ENCODE results near the gene ARSB.
"Not testable (repeated sequence)": the region's sequence is repeated elsewhere in the genome, so short reads cannot be mapped to it uniquely, and the experiment has no call there.

ARSB gene

GRCh38 chr5:78922879-78923621, 62.1 kb downstream of the ARSB start:
- DNase-seq (ENCODE audit: low read depth in 1 of 2, low spot score in 1 of 2) = no peak
- in situ Hi-C loops (cut with HindIII; ENCODE audit: low pct_unique_long_range_greater_than_20kb, low sequenced_read_pairs) = no loop called here
- TF ChIP-seq JUND (IDR thresholded peaks at IDR 0.05; ENCODE audit: low read depth) = no peak

GRCh38 chr5:78920604-78921003, 64.5 kb downstream of the ARSB start:
- TF ChIP-seq JUND (IDR thresholded peaks at IDR 0.05; ENCODE audit: low read depth) = no peak
- in situ Hi-C loops (cut with HindIII; ENCODE audit: low pct_unique_long_range_greater_than_20kb, low sequenced_read_pairs) = no loop called here
- peak; percentile 17 to 49 for DNase-seq (ENCODE audit: low read depth in 1 of 2, low spot score in 1 of 2)

GRCh38 chr5:78919796-78920195, 65.3 kb downstream of the ARSB start:
- no peak for DNase-seq (ENCODE audit: low read depth in 1 of 2, low spot score in 1 of 2)
- TF ChIP-seq JUND (IDR thresholded peaks at IDR 0.05; ENCODE audit: low read depth) = no peak
- in situ Hi-C loops (cut with HindIII; ENCODE audit: low pct_unique_long_range_greater_than_20kb, low sequenced_read_pairs) = no loop called here

- TF ChIP-seq JUND (IDR thresholded peaks at IDR 0.05; ENCODE audit: low read depth) = no peak
- in situ Hi-C loops (cut with HindIII; ENCODE audit: low pct_unique_long_range_greater_than_20kb, low sequenced_read_pairs) = no loop called here
- DNase-seq (ENCODE audit: low read depth in 1 of 2, low spot score in 1 of 2) = no peak
Measured at GRCh38 chr5:78916044-78916443, 69.1 kb downstream of the ARSB start.

GRCh38 chr5:78915170-78915569, 69.9 kb downstream of the ARSB start:
- in situ Hi-C loops (cut with HindIII; ENCODE audit: low pct_unique_long_range_greater_than_20kb, low sequenced_read_pairs) = no loop called here
- DNase-seq (ENCODE audit: low read depth in 1 of 2, low spot score in 1 of 2) = no peak
- TF ChIP-seq JUND (IDR thresholded peaks at IDR 0.05; ENCODE audit: low read depth) = no peak

GRCh38 chr5:78912811-78913210, 72.3 kb downstream of the ARSB start:
- no peak for TF ChIP-seq JUND (IDR thresholded peaks at IDR 0.05; ENCODE audit: low read depth)
- in situ Hi-C loops (cut with HindIII; ENCODE audit: low pct_unique_long_range_greater_than_20kb, low sequenced_read_pairs) = no loop called here
- no peak for DNase-seq (ENCODE audit: low read depth in 1 of 2, low spot score in 1 of 2)

GRCh38 chr5:78912085-78912771, 72.9 kb downstream of the ARSB start:
- in situ Hi-C loops (cut with HindIII; ENCODE audit: low pct_unique_long_range_greater_than_20kb, low sequenced_read_pairs) = no loop called here
- peak in 1 of 2 experiments; percentile 6 for DNase-seq (ENCODE audit: low read depth in 1 of 2, low spot score in 1 of 2)
- TF ChIP-seq JUND (IDR thresholded peaks at IDR 0.05; ENCODE audit: low read depth) = no peak

GRCh38 chr5:78909224-78909983, 75.7 kb downstream of the ARSB start:
- in situ Hi-C loops (cut with HindIII; ENCODE audit: low pct_unique_long_range_greater_than_20kb, low sequenced_read_pairs) = not testable (repeated sequence)

GRCh38 chr5:78908173-78909061, 76.7 kb downstream of the ARSB start:
- DNase-seq (ENCODE audit: low read depth in 1 of 2, low spot score in 1 of 2) = no peak
- no peak for TF ChIP-seq JUND (IDR thresholded peaks at IDR 0.05; ENCODE audit: low read depth)
- in situ Hi-C loops (cut with HindIII; ENCODE audit: low pct_unique_long_range_greater_than_20kb, low sequenced_read_pairs) = no loop called here

More at GRCh38 chr5:78909224-78909983, 75.7 kb downstream of the ARSB start:
- not testable (repeated sequence) for DNase-seq (ENCODE audit: low read depth in 1 of 2, low spot score in 1 of 2)

GRCh38 chr5:78907255-78907891, 77.7 kb downstream of the ARSB start:
- no peak for TF ChIP-seq JUND (IDR thresholded peaks at IDR 0.05; ENCODE audit: low read depth)
- no peak for DNase-seq (ENCODE audit: low read depth in 1 of 2, low spot score in 1 of 2)
- in situ Hi-C loops (cut with HindIII; ENCODE audit: low pct_unique_long_range_greater_than_20kb, low sequenced_read_pairs) = no loop called here

GRCh38 chr5:78905084-78905938, 79.8 kb downstream of the ARSB start:
- in situ Hi-C loops (cut with HindIII; ENCODE audit: low pct_unique_long_range_greater_than_20kb, low sequenced_read_pairs) = no loop called here
- TF ChIP-seq JUND (IDR thresholded peaks at IDR 0.05; ENCODE audit: low read depth) = no peak
- no peak for DNase-seq (ENCODE audit: low read depth in 1 of 2, low spot score in 1 of 2)
